ENCODE data around the gene UBALD2. TPM values are rescaled to one million over a fixed set of nuclear protein-coding genes. Genes with fewer than 3 reads are reported as not detected.
A peak's percentile ranks its signal among the peaks of the same experiment; 100 is the strongest.

UBALD2 gene
- total and polyA plus RNA-seq, 2 of the 13 experiments (the other 11 are each of a cell fraction or from before 2014, with no cell fraction given) = 3.3 to 89.7 TPM

DNA sequence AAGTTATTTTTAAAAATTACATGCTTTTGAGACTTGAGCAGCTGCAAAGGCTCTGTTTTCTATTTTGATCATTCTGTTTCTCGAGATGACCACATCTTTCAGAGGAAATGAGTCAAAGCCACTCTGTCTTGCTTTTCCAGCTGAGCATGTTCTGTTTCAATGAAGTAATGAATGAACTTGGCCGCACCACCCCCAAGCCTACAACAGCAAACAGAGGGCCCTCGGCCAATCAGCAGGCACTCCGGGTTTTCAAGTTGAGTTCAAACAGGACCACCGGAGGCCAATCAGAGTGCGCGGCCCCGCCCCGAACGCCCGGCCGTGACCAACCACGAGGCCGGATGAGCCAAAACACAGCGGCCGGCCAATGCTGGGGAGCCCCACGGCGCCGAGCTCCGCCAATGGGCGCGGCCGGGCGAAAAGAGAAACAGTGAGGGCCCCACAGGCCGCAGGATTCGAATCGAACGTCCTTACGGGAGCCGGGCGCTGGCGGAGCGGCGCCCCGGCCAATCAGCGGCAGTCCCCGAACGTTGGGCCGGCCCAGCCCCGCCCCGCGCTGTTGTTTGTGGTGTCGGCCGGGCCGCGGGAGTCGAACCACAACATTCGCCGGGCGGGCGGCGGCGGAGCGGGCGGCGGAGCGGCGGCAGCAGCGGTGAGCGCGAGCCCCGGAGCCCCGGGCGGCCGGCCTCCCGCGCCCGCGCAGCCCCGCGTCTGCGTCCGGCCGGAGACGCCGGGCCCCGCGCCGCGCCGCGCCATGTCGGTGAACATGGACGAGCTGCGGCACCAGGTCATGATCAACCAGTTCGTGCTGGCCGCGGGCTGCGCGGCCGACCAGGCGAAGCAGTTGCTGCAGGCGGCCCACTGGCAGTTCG lies at the start of gene UBALD2 (continued):
- TF ChIP-seq ASH2L (IDR thresholded peaks at IDR 0.05; ENCODE audit: insufficient read length, low read depth, low read length) (peak; percentile 65), ZNF768 (CRISPR knock-in tag; IDR thresholded peaks at IDR 0.05) (no peak), NFE2 (CRISPR knock-in tag; IDR thresholded peaks at IDR 0.05) (no peak), POLR2AphosphoS2 (IDR thresholded peaks at IDR 0.05; ENCODE audit: low read depth, low read length) (no peak), FOXK2 (IDR thresholded peaks at IDR 0.05) (peak; percentile 78; the same call in 1 of the 2 replicates), ZNF672 (CRISPR knock-in tag; IDR thresholded peaks at IDR 0.05) (no peak), ZSCAN29 (CRISPR knock-in tag; conservative IDR thresholded peaks at IDR 0.05) (peak; percentile 72; the same call in 1 of the 2 replicates), ZNF644 (CRISPR knock-in tag; IDR thresholded peaks at IDR 0.05; ENCODE audit: low read depth) (no peak), ZNF326 (CRISPR knock-in tag; IDR thresholded peaks at IDR 0.05; ENCODE audit: borderline replicate concordance) (no peak), ZNF282 (IDR thresholded peaks at IDR 0.05; ENCODE audit: partially characterized antibody) (no peak)
- TF ChIP-seq, protein P1, sequence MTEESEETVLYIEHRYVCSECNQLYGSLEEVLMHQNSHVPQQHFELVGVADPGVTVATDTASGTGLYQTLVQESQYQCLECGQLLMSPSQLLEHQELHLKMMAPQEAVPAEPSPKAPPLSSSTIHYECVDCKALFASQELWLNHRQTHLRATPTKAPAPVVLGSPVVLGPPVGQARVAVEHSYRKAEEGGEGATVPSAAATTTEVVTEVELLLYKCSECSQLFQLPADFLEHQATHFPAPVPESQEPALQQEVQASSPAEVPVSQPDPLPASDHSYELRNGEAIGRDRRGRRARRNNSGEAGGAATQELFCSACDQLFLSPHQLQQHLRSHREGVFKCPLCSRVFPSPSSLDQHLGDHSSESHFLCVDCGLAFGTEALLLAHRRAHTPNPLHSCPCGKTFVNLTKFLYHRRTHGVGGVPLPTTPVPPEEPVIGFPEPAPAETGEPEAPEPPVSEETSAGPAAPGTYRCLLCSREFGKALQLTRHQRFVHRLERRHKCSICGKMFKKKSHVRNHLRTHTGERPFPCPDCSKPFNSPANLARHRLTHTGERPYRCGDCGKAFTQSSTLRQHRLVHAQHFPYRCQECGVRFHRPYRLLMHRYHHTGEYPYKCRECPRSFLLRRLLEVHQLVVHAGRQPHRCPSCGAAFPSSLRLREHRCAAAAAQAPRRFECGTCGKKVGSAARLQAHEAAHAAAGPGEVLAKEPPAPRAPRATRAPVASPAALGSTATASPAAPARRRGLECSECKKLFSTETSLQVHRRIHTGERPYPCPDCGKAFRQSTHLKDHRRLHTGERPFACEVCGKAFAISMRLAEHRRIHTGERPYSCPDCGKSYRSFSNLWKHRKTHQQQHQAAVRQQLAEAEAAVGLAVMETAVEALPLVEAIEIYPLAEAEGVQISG (CRISPR knock-in tag; IDR thresholded peaks at IDR 0.05) = peak; percentile 72
- TF ChIP-seq, protein P2, sequence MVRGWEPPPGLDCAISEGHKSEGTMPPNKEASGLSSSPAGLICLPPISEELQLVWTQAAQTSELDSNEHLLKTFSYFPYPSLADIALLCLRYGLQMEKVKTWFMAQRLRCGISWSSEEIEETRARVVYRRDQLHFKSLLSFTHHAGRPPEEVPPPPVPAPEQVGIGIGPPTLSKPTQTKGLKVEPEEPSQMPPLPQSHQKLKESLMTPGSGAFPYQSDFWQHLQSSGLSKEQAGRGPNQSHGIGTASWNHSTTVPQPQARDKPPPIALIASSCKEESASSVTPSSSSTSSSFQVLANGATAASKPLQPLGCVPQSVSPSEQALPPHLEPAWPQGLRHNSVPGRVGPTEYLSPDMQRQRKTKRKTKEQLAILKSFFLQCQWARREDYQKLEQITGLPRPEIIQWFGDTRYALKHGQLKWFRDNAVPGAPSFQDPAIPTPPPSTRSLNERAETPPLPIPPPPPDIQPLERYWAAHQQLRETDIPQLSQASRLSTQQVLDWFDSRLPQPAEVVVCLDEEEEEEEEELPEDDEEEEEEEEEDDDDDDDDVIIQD (CRISPR knock-in tag; IDR thresholded peaks at IDR 0.05; ENCODE audit: low read depth) = peak; percentile 24; the same call in 1 of the 2 replicates
- TF ChIP-seq, protein P3, sequence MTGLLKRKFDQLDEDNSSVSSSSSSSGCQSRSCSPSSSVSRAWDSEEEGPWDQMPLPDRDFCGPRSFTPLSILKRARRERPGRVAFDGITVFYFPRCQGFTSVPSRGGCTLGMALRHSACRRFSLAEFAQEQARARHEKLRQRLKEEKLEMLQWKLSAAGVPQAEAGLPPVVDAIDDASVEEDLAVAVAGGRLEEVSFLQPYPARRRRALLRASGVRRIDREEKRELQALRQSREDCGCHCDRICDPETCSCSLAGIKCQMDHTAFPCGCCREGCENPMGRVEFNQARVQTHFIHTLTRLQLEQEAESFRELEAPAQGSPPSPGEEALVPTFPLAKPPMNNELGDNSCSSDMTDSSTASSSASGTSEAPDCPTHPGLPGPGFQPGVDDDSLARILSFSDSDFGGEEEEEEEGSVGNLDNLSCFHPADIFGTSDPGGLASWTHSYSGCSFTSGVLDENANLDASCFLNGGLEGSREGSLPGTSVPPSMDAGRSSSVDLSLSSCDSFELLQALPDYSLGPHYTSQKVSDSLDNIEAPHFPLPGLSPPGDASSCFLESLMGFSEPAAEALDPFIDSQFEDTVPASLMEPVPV (CRISPR knock-in tag; IDR thresholded peaks at IDR 0.05) = peak; percentile 98
- TF ChIP-seq, protein P4, sequence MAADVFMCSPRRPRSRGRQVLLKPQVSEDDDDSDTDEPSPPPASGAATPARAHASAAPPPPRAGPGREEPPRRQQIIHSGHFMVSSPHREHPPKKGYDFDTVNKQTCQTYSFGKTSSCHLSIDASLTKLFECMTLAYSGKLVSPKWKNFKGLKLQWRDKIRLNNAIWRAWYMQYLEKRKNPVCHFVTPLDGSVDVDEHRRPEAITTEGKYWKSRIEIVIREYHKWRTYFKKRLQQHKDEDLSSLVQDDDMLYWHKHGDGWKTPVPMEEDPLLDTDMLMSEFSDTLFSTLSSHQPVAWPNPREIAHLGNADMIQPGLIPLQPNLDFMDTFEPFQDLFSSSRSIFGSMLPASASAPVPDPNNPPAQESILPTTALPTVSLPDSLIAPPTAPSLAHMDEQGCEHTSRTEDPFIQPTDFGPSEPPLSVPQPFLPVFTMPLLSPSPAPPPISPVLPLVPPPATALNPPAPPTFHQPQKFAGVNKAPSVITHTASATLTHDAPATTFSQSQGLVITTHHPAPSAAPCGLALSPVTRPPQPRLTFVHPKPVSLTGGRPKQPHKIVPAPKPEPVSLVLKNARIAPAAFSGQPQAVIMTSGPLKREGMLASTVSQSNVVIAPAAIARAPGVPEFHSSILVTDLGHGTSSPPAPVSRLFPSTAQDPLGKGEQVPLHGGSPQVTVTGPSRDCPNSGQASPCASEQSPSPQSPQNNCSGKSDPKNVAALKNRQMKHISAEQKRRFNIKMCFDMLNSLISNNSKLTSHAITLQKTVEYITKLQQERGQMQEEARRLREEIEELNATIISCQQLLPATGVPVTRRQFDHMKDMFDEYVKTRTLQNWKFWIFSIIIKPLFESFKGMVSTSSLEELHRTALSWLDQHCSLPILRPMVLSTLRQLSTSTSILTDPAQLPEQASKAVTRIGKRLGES (CRISPR knock-in tag; IDR thresholded peaks at IDR 0.05; ENCODE audit: borderline replicate concordance) = 0 out of 2 replicates have a peak, but pooled peaks have one; percentile 26
- TF ChIP-seq, protein P5, sequence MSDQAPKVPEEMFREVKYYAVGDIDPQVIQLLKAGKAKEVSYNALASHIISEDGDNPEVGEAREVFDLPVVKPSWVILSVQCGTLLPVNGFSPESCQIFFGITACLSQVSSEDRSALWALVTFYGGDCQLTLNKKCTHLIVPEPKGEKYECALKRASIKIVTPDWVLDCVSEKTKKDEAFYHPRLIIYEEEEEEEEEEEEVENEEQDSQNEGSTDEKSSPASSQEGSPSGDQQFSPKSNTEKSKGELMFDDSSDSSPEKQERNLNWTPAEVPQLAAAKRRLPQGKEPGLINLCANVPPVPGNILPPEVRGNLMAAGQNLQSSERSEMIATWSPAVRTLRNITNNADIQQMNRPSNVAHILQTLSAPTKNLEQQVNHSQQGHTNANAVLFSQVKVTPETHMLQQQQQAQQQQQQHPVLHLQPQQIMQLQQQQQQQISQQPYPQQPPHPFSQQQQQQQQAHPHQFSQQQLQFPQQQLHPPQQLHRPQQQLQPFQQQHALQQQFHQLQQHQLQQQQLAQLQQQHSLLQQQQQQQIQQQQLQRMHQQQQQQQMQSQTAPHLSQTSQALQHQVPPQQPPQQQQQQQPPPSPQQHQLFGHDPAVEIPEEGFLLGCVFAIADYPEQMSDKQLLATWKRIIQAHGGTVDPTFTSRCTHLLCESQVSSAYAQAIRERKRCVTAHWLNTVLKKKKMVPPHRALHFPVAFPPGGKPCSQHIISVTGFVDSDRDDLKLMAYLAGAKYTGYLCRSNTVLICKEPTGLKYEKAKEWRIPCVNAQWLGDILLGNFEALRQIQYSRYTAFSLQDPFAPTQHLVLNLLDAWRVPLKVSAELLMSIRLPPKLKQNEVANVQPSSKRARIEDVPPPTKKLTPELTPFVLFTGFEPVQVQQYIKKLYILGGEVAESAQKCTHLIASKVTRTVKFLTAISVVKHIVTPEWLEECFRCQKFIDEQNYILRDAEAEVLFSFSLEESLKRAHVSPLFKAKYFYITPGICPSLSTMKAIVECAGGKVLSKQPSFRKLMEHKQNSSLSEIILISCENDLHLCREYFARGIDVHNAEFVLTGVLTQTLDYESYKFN (CRISPR knock-in tag; conservative IDR thresholded peaks at IDR 0.05) = peak; percentile 58

Data from HepG2 (cell line).